Body of pancreas (tissue), 4 donors: ENCODE data around the gene GTPBP4. TPM values are rescaled to one million over a fixed set of nuclear protein-coding genes. Genes with fewer than 3 reads are reported as not detected.
"Not testable (repeated sequence)": the region's sequence is repeated elsewhere in the genome, so short reads cannot be mapped to it uniquely, and the experiment has no call there.

Experiments
- ATAC-seq: fragments of 150-250 bp; one replicate; pipeline ENCODE4 v1.9.1; 2016
- DNase-seq, 4 donors: peaks; one replicate each; pipeline ENCODE4 v3.0.0-alpha.2; 2019
- H3K27ac ChIP-seq, 4 donors: fragments of 200-600 bp; sonication (generic); 1 replicate in 3 of 4; 2 replicates in 1 of 4; pipeline versions ENCODE4 v1.5.1 to v1.6.1; 2016 to 2019; ENCODE audit warnings: mild to moderate bottlenecking in 1 of 4, mixed read lengths in 1 of 4, moderate library complexity in 1 of 4
- H3K27me3 ChIP-seq, 2 donors: fragments of 200-600 bp; sonication (generic); one replicate each; pipeline ENCODE4 v1.6.0; 2016; ENCODE audit warnings: mild to moderate bottlenecking in 1 of 2
- H3K36me3 ChIP-seq, 2 donors: fragments of 200-600 bp; sonication (generic); replicated peaks in 1 of 2; 2 replicates each; pipeline ENCODE4 v1.5.1; 2016; ENCODE audit warnings: low read depth in 2 of 2; ENCODE audit not compliant: insufficient read depth in 1 of 2
- H3K4me1 ChIP-seq: fragments of 200-600 bp; sonication (generic); one replicate; pipeline ENCODE4 v1.6.0; 2016
- H3K4me3 ChIP-seq, 2 donors: fragments of 200-600 bp; sonication (generic); 1 replicate in 1 of 2; 2 replicates in 1 of 2; pipeline ENCODE4 v1.5.1; 2016 to 2019
- H3K9me3 ChIP-seq, 3 donors: fragments of 200-600 bp; sonication (generic); 1 replicate in 2 of 3; 2 replicates in 1 of 3; pipeline ENCODE4 v1.5.1; 2016
- CTCF ChIP-seq, 7 experiments: fragments of 450-650 bp in 4 of 7; fragments of 200-600 bp in 3 of 7; sonication (generic) in 3 of 7; IDR thresholded peaks; one replicate each; pipeline ENCODE4 v1.5.1; 2016 to 2019; ENCODE audit warnings: antibody characterized with exemption in 7 of 7
- POLR2A ChIP-seq, 3 donors: fragments of 450-650 bp; IDR thresholded peaks; one replicate each; pipeline ENCODE4 v1.6.1; 2016; ENCODE audit warnings: antibody characterized with exemption in 3 of 3, mild to moderate bottlenecking in 2 of 3
- WGBS, 2 donors: methylation state at CpG; one replicate each; pipeline ENCODE4 v1.1.5; 2017; 5-methylcytosine and 5-hydroxymethylcytosine counted together
- intact Hi-C: fragments of 100-400 bp; cut with DNase I; formaldehyde crosslinking; loops from one replicate; pipeline ENCODE4 v1.15.1; 2023
- total RNA-seq, 2 donors: library from RNA; depleted of rRNA; stranded (reverse); fragments of >200 nt; gene quantifications; one replicate each; pipeline ENCODE4 v1.1.0, GENCODE V29; 2016

The GTPBP4 gene
- total RNA-seq, 2 donors from 2014 or later = 8.3 to 20.4 TPM

- H3K4me1 ChIP-seq = no peaks in the 10 kb centered on the region
- no peaks in the 10 kb centered on the region for H3K9me3 ChIP-seq
- DNase-seq = no peak
- intact Hi-C loops = no loop called here
- H3K36me3 ChIP-seq = no peaks in the 10 kb centered on the region
- TF ChIP-seq CTCF (IDR thresholded peaks at IDR 0.05) (no peak), POLR2A (IDR thresholded peaks at IDR 0.05) (no peak)
- ATAC-seq = no peak
- H3K4me3 ChIP-seq = no peak overlapping the region
- 60 to 100% methylated on average over 1 of the region's 1 CpG for WGBS, 2 donors
- H3K27ac ChIP-seq = no peak overlapping the region
- no peaks in the 10 kb centered on the region for H3K27me3 ChIP-seq
These were observed 45.4 kb downstream of the GTPBP4 start for GRCh38 chr10:1033601-1034000.

GRCh38 chr10:1034758-1035157 lies 46.5 kb downstream of the GTPBP4 start:
- H3K27ac ChIP-seq = no peak overlapping the region
- TF ChIP-seq POLR2A (IDR thresholded peaks at IDR 0.05) (no peak), CTCF (IDR thresholded peaks at IDR 0.05) (no peak)
- no peaks in the 10 kb centered on the region for H3K27me3 ChIP-seq
- H3K4me1 ChIP-seq = no peaks in the 10 kb centered on the region
- H3K36me3 ChIP-seq = peaks cover 0 to 4% of the 10 kb centered on the region in 2 donors
- H3K9me3 ChIP-seq = no peaks in the 10 kb centered on the region
- no peak overlapping the region for H3K4me3 ChIP-seq
- intact Hi-C loops = no loop called here
- no peak for DNase-seq
- no peak for ATAC-seq
- 81 to 92% methylated on average over 3 of the region's 3 CpGs for WGBS, 2 donors

GRCh38 chr10:1035201-1035600 lies 47.0 kb downstream of the GTPBP4 start:
- Histone ChIP-seq H3K4me3 (no peak overlapping the region), H3K4me1 (no peaks in the 10 kb centered on the region), H3K36me3 (peaks cover 0 to 7% of the 10 kb centered on the region in 2 donors), H3K27me3 (no peaks in the 10 kb centered on the region), H3K9me3 (no peaks in the 10 kb centered on the region), H3K27ac (no peak overlapping the region)
- no peak for ATAC-seq
- 78 to 79% methylated on average over 6 of the region's 6 CpGs for WGBS, 2 donors
- intact Hi-C loops = no loop called here
- TF ChIP-seq CTCF (IDR thresholded peaks at IDR 0.05) (no peak), POLR2A (IDR thresholded peaks at IDR 0.05) (no peak)
- no peak for DNase-seq

GRCh38 chr10:1036341-1036791 lies 48.1 kb downstream of the GTPBP4 start:
- TF ChIP-seq POLR2A (IDR thresholded peaks at IDR 0.05) (no peak), CTCF (IDR thresholded peaks at IDR 0.05) (no peak)
- ATAC-seq (no peak), DNase-seq (no peak)
- Histone ChIP-seq H3K27me3 (no peaks in the 10 kb centered on the region), H3K36me3 (peaks cover 3 to 8% of the 10 kb centered on the region in 2 donors), H3K4me1 (no peaks in the 10 kb centered on the region), H3K27ac (no peak overlapping the region), H3K4me3 (no peak overlapping the region), H3K9me3 (no peaks in the 10 kb centered on the region)
- 70 to 85% methylated on average over 13 to 14 of the region's 14 CpGs for WGBS, 2 donors
- intact Hi-C loops = no loop called here

GRCh38 chr10:1037098-1037497 lies 48.9 kb downstream of the GTPBP4 start:
- DNase-seq (no peak), ATAC-seq (no peak)
- Histone ChIP-seq H3K4me1 (no peaks in the 10 kb centered on the region), H3K4me3 (no peak overlapping the region), H3K27me3 (no peaks in the 10 kb centered on the region), H3K27ac (no peak overlapping the region), H3K36me3 (peaks cover 3 to 12% of the 10 kb centered on the region in 2 donors), H3K9me3 (no peaks in the 10 kb centered on the region)
- WGBS, 2 donors = 79 to 84% methylated on average over 11 of the region's 11 CpGs
- TF ChIP-seq POLR2A (IDR thresholded peaks at IDR 0.05) (no peak), CTCF (IDR thresholded peaks at IDR 0.05) (no peak)
- intact Hi-C loops = no loop called here

- DNase-seq, H3K9me3 ChIP-seq, ATAC-seq, intact Hi-C loops, H3K4me1 ChIP-seq, H3K27me3 ChIP-seq, H3K27ac ChIP-seq, H3K4me3 ChIP-seq: not testable (repeated sequence)
- peaks cover 3 to 16% of the 10 kb centered on the region in 2 donors for H3K36me3 ChIP-seq
- 90 to 100% methylated on average over 2 to 7 of the region's 20 CpGs for WGBS, 2 donors
These were observed 50.5 kb downstream of the GTPBP4 start for GRCh38 chr10:1038769-1039168.
